Measurements from ENCODE around the gene UFSP1.
"Not testable (repeated sequence)": the region's sequence is repeated elsewhere in the genome, so short reads cannot be mapped to it uniquely, and the experiment has no call there.

The UFSP1 gene

DNA sequence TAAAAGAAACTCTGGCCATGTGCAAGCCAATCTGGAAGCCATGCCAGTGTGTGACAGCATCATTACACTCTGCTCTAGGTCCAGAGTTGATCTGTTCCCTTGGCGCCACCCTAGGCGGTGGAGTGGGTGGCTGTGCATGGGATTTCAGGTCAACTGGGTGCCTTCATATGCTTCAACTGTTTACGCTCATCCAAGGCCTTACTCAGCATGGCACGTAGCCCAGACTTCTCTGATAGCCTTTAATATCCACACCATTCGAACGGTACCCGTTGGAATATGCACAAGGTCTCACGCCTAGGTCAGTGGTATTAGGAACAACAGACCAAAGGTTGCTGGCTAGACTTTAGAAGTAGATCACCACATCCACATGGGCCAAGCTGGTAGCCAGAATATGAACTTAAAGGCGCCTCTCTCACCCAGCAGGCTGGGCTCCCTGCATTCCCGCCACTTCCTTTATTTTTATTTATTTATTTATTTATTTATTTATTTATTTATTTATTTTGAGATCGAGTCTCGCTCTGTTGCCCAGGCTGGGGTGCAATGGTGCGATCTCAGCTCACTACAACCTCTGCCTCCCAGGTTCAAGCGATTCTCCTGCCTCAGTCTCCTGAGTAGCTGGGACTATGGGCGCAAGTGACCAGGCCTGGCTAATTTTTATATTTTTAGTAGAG, 24.8 kb upstream of the UFSP1 start:
- Histone ChIP-seq H3K9me3 (ENCODE audit: control insufficient read depth in 5 of 5, low read length in 5 of 5) (no peaks in the 10 kb centered on the region), H3K4me1 (ENCODE audit: control insufficient read depth in 5 of 5, insufficient read depth in 5 of 5, low read length in 5 of 5) (peaks cover 0 to 4% (median 0%) of the 10 kb centered on the region in 5 donors), H3K36me3 (ENCODE audit: control insufficient read depth in 5 of 5, insufficient read depth in 5 of 5, low read length in 5 of 5) (no peaks in the 10 kb centered on the region), H3K9ac (ENCODE audit: low read length in 5 of 5) (no peak overlapping the region), H3K4me3 (ENCODE audit: low read depth in 1 of 5, low read length in 5 of 5) (no peak overlapping the region), H3K27ac (ENCODE audit: low read depth, low read length) (no peak overlapping the region), H3K27me3 (ENCODE audit: control insufficient read depth in 5 of 5, insufficient read depth in 4 of 5, low read length in 5 of 5) (no peaks in the 10 kb centered on the region)

DNA sequence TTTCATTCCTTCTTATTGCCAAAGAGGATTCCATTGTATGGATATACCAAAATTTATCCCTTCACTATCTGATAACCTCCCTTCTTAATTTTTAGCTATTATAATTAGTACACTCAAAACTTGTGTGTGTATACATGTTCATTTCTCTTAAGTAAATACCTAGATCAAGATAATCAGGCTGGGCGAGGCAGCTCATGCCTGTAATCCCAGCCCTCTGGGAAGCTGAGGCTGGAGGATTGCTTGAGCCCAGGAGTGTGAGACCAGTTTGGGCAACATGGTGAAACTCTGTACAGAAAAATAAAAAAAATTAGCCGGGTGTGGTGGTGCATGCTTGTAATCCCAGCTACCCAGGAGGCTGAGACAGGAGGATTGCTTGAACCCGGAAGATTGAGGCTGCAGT, 22.0 kb upstream of the UFSP1 start:
- Histone ChIP-seq H3K9me3 (ENCODE audit: control insufficient read depth in 5 of 5, low read length in 5 of 5) (peaks cover 0 to 4% (median 0%) of the 10 kb centered on the region in 5 donors), H3K36me3 (ENCODE audit: control insufficient read depth in 5 of 5, insufficient read depth in 5 of 5, low read length in 5 of 5) (no peaks in the 10 kb centered on the region), H3K4me1 (ENCODE audit: control insufficient read depth in 5 of 5, insufficient read depth in 5 of 5, low read length in 5 of 5) (peaks cover 0 to 4% (median 0%) of the 10 kb centered on the region in 5 donors), H3K9ac (ENCODE audit: low read length in 5 of 5) (no peak overlapping the region), H3K27me3 (ENCODE audit: control insufficient read depth in 5 of 5, insufficient read depth in 4 of 5, low read length in 5 of 5) (no peaks in the 10 kb centered on the region), H3K4me3 (ENCODE audit: low read depth in 1 of 5, low read length in 5 of 5) (no peak overlapping the region), H3K27ac (ENCODE audit: low read depth, low read length) (no peak overlapping the region)

DNA sequence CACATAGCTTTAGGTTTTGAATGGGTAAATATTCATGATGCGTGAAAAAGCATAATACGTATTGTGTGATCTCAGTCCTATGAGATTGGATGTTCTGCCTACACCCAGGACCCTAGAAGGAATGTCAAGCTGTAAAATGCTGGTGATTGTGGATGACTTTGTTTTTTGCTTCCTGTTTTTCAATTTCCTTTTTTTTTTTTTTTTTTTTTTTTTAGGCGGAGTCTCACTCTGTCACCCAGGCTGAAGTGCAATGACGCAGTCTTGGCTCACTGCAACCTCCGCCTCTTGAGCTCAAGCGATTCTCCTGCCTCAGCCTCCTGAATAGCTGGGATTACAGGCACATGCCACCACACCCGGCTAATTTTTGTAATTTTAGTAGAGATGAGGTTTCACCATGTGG, 20.9 kb upstream of the UFSP1 start:
- H3K9ac ChIP-seq (ENCODE audit: low read length in 5 of 5); H3K27ac ChIP-seq (ENCODE audit: low read depth, low read length); H3K4me1 ChIP-seq (ENCODE audit: control insufficient read depth in 5 of 5, insufficient read depth in 5 of 5, low read length in 5 of 5); H3K27me3 ChIP-seq (ENCODE audit: control insufficient read depth in 5 of 5, insufficient read depth in 4 of 5, low read length in 5 of 5); H3K4me3 ChIP-seq (ENCODE audit: low read depth in 1 of 5, low read length in 5 of 5); H3K9me3 ChIP-seq (ENCODE audit: control insufficient read depth in 5 of 5, low read length in 5 of 5); H3K36me3 ChIP-seq (ENCODE audit: control insufficient read depth in 5 of 5, insufficient read depth in 5 of 5, low read length in 5 of 5): not testable (repeated sequence)

DNA sequence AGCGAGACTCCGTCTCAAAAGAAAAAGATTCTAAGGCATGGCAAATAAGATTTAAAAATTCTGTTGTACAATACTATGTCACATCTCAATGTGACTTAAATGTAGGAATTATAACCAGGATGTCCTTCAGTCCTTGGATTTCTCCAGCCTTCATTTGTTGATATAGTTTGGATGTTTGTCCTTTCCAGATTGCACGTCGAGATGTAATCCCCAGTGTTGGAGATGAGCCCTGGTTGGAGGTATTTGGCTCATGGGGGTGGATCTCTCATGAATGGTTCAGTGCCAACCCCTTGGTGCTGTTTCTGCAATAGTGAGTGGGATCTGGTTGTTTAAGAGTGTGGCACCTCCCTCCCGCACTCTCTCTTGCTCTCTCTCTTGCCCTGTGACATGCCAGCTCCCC, 19.0 kb upstream of the UFSP1 start:
- no peak overlapping the region for H3K4me3 ChIP-seq (ENCODE audit: low read depth in 1 of 5, low read length in 5 of 5)
- H3K36me3 ChIP-seq (ENCODE audit: control insufficient read depth in 5 of 5, insufficient read depth in 5 of 5, low read length in 5 of 5): no peaks in the 10 kb centered on the region
- no peak overlapping the region for H3K9ac ChIP-seq (ENCODE audit: low read length in 5 of 5)
- no peak overlapping the region for H3K27ac ChIP-seq (ENCODE audit: low read depth, low read length)
- H3K9me3 ChIP-seq (ENCODE audit: control insufficient read depth in 5 of 5, low read length in 5 of 5): peaks cover 0 to 4% (median 0%) of the 10 kb centered on the region in 5 donors
- no peaks in the 10 kb centered on the region for H3K27me3 ChIP-seq (ENCODE audit: control insufficient read depth in 5 of 5, insufficient read depth in 4 of 5, low read length in 5 of 5)
- H3K4me1 ChIP-seq (ENCODE audit: control insufficient read depth in 5 of 5, insufficient read depth in 5 of 5, low read length in 5 of 5): no peaks in the 10 kb centered on the region

DNA sequence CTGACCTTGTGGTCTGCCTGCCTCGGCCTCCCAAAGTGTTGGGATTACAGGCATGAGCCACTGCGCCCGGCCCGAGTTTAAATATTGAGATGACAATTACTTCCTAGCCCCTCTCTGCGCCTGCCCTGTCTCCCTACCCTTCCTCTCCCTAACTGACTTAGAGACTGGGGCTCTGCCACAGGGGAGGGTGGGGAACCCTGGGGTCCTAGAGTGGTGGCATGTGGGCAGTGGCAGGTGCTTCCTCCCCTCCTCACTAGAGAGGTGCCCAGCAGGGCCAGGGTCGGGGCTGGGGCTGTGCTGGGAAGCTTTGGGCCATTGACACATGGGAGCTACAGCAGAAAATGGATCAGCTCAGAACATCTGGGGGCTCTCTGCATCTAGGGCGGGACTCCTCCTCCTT, 13.1 kb upstream of the UFSP1 start:
- H3K9ac ChIP-seq (ENCODE audit: low read length in 5 of 5): no peak overlapping the region

DNA sequence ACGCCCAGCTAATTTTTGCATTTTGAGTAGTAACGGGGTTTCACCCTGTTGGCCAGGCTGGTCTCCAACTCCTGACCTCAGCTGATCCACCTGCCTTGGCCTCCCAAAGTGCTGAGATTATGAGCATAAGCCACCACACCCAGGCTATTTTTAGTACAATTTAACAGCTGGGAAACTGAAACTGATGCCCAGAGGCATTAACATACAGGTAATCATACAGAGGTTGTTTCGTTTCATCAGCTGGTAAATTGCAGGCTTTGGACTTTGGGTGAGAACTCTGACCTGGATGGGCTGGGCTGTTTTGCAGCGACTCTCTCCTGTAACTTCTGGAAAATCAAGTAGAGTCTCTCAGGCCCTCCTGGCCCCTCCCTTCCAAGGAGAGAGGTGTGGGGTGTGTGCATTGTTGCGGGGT, 12.4 kb upstream of the UFSP1 start:
- Histone ChIP-seq H3K27me3 (ENCODE audit: control insufficient read depth in 5 of 5, insufficient read depth in 4 of 5, low read length in 5 of 5) (peaks cover 0 to 21% (median 13%) of the 10 kb centered on the region in 5 donors), H3K9ac (ENCODE audit: low read length in 5 of 5) (no peak overlapping the region), H3K9me3 (ENCODE audit: control insufficient read depth in 5 of 5, low read length in 5 of 5) (peaks cover 0 to 2% (median 0%) of the 10 kb centered on the region in 5 donors), H3K4me3 (ENCODE audit: low read depth in 1 of 5, low read length in 5 of 5) (no peak overlapping the region), H3K4me1 (ENCODE audit: control insufficient read depth in 5 of 5, insufficient read depth in 5 of 5, low read length in 5 of 5) (peaks cover 0 to 6% (median 4%) of the 10 kb centered on the region in 5 donors), H3K27ac (ENCODE audit: low read depth, low read length) (no peak overlapping the region), H3K36me3 (ENCODE audit: control insufficient read depth in 5 of 5, insufficient read depth in 5 of 5, low read length in 5 of 5) (no peaks in the 10 kb centered on the region)

More for the DNA sequence above, 13.1 kb upstream of the UFSP1 start:
- H3K27ac ChIP-seq (ENCODE audit: low read depth, low read length): no peak overlapping the region
- H3K4me3 ChIP-seq (ENCODE audit: low read depth in 1 of 5, low read length in 5 of 5): no peak overlapping the region
- H3K4me1 ChIP-seq (ENCODE audit: control insufficient read depth in 5 of 5, insufficient read depth in 5 of 5, low read length in 5 of 5): no peaks in the 10 kb centered on the region
- H3K27me3 ChIP-seq (ENCODE audit: control insufficient read depth in 5 of 5, insufficient read depth in 4 of 5, low read length in 5 of 5): peaks cover 0 to 16% (median 10%) of the 10 kb centered on the region in 5 donors
- no peaks in the 10 kb centered on the region for H3K36me3 ChIP-seq (ENCODE audit: control insufficient read depth in 5 of 5, insufficient read depth in 5 of 5, low read length in 5 of 5)
- peaks cover 0 to 2% (median 0%) of the 10 kb centered on the region in 5 donors for H3K9me3 ChIP-seq (ENCODE audit: control insufficient read depth in 5 of 5, low read length in 5 of 5)

DNA sequence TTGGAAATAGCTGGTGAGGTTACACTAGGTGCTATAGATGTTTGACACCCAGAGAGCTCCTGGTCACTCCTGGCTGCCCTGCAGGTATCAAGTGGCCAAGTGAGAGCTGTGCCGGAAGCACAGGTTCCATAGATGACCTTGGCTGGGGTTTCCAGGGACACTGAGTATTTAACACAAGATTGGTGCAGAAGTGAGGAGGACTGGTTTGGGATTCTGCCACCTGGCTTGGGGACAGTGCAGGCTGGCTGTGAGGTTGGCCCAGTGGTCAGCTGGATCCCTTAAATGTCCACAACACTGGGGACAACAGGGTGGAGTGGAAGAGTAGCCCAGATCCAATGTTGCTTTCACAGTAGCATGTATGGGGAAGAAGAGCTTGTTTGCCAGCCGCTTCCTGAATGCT, 11.5 kb upstream of the UFSP1 start:
- H3K4me3 ChIP-seq (ENCODE audit: low read depth in 1 of 5, low read length in 5 of 5): no peak overlapping the region
- no peak overlapping the region for H3K27ac ChIP-seq (ENCODE audit: low read depth, low read length)
- H3K36me3 ChIP-seq (ENCODE audit: control insufficient read depth in 5 of 5, insufficient read depth in 5 of 5, low read length in 5 of 5): no peaks in the 10 kb centered on the region
- H3K9me3 ChIP-seq (ENCODE audit: control insufficient read depth in 5 of 5, low read length in 5 of 5): no peaks in the 10 kb centered on the region
- H3K4me1 ChIP-seq (ENCODE audit: control insufficient read depth in 5 of 5, insufficient read depth in 5 of 5, low read length in 5 of 5): peaks cover 0 to 14% (median 11%) of the 10 kb centered on the region in 5 donors
- no peak overlapping the region for H3K9ac ChIP-seq (ENCODE audit: low read length in 5 of 5)
- peaks cover 7 to 27% (median 20%) of the 10 kb centered on the region in 5 donors for H3K27me3 ChIP-seq (ENCODE audit: control insufficient read depth in 5 of 5, insufficient read depth in 4 of 5, low read length in 5 of 5)

DNA sequence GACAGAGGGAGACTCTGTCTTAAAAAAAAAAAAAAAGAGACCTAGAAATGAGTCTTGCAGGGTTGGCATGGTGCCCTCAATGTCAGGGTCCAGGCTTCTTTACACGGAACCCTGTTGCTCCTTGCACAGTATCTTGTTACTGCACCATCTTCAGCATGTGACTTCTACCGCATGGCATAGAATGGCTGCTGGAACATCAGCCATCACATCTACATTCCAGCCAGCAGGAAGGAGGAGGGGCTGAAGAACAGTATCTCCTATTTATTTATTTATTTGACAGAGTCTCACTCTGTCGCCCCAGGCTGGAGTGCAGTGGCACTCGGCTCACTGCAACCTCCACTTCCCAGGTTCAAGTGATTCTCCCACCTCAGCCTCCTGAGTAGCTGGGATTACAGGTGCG, 9.9 kb upstream of the UFSP1 start:
- no peaks in the 10 kb centered on the region for H3K36me3 ChIP-seq (ENCODE audit: control insufficient read depth in 5 of 5, insufficient read depth in 5 of 5, low read length in 5 of 5)
- H3K4me1 ChIP-seq (ENCODE audit: control insufficient read depth in 5 of 5, insufficient read depth in 5 of 5, low read length in 5 of 5): peaks cover 0 to 28% (median 23%) of the 10 kb centered on the region in 5 donors
- H3K4me3 ChIP-seq (ENCODE audit: low read depth in 1 of 5, low read length in 5 of 5): no peak overlapping the region
- no peaks in the 10 kb centered on the region for H3K9me3 ChIP-seq (ENCODE audit: control insufficient read depth in 5 of 5, low read length in 5 of 5)
- H3K27me3 ChIP-seq (ENCODE audit: control insufficient read depth in 5 of 5, insufficient read depth in 4 of 5, low read length in 5 of 5): peaks cover 10 to 36% (median 24%) of the 10 kb centered on the region in 5 donors
- no peak overlapping the region for H3K27ac ChIP-seq (ENCODE audit: low read depth, low read length)
- H3K9ac ChIP-seq (ENCODE audit: low read length in 5 of 5): no peak overlapping the region

DNA sequence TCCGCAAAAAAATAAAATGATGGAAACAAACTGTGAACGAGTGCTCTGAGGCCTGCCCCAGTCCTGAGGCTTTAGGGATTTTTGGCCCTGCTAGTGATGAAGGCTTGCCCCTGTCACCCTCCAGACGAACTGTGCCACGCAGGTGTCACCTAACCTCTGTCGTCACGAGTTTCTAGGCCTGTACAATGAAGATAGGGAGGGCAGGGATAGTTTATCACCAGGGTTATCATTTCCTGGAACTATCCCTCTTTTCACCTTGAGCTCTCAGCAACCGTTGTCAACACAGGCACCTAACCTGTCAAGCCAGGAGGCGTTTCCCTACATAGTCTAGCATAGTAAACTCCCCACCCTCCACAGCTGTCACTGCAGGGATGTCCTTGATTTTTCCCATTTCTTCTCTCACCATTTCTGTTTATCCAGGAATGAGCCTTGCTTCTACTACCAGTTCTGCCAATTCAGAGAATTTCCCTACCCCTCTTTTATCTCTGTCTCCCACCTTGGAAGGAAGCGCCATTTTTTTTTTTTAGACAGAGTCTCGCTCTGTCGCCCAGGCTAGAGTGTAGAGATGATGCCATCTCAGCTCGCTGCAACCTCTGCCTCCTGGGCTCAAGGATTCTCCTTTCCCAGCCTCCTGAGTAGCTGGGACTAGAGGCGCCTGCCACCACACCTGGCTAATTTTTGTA, 8.4 kb upstream of the UFSP1 start:
- no peaks in the 10 kb centered on the region for H3K9me3 ChIP-seq (ENCODE audit: control insufficient read depth in 5 of 5, low read length in 5 of 5)
- H3K9ac ChIP-seq (ENCODE audit: low read length in 5 of 5): no peak overlapping the region
- H3K27ac ChIP-seq (ENCODE audit: low read depth, low read length): no peak overlapping the region
- H3K27me3 ChIP-seq (ENCODE audit: control insufficient read depth in 5 of 5, insufficient read depth in 4 of 5, low read length in 5 of 5): peaks cover 13 to 48% (median 33%) of the 10 kb centered on the region in 5 donors
- peaks cover 0 to 32% (median 23%) of the 10 kb centered on the region in 5 donors for H3K4me1 ChIP-seq (ENCODE audit: control insufficient read depth in 5 of 5, insufficient read depth in 5 of 5, low read length in 5 of 5)
- H3K4me3 ChIP-seq (ENCODE audit: low read depth in 1 of 5, low read length in 5 of 5): no peak overlapping the region
- no peaks in the 10 kb centered on the region for H3K36me3 ChIP-seq (ENCODE audit: control insufficient read depth in 5 of 5, insufficient read depth in 5 of 5, low read length in 5 of 5)

All from subcutaneous abdominal adipose tissue (tissue), 5 donors.